Measurements from ENCODE around the gene S100A13.
"Not testable (repeated sequence)": the region's sequence is repeated elsewhere in the genome, so short reads cannot be mapped to it uniquely, and the experiment has no call there.

Gene S100A13

GRCh38 chr1:153649137-153649862 is 22.0 kb upstream of the S100A13 start:
- H3K36me3 ChIP-seq (ENCODE audit: control insufficient read depth, insufficient read depth, low read length): peaks cover 27% of the 10 kb centered on the region
- DNase-seq: no peak
- no peaks in the 10 kb centered on the region for H3K9me3 ChIP-seq (ENCODE audit: control insufficient read depth, low read length)
- peaks cover 4% of the 10 kb centered on the region for H3K4me1 ChIP-seq (ENCODE audit: control insufficient read depth, insufficient read depth, low read length, poor library complexity, severe bottlenecking)
- no peak overlapping the region for H3K4me3 ChIP-seq (ENCODE audit: insufficient read depth, low read depth, low read length, poor library complexity, severe bottlenecking)
- no peak overlapping the region for H3K27ac ChIP-seq (ENCODE audit: insufficient read depth, low read length, poor library complexity, severe bottlenecking)
- H3K27me3 ChIP-seq (replicated peaks; ENCODE audit: control insufficient read depth, insufficient read depth, low read length, poor library complexity, severe bottlenecking): no peaks in the 10 kb centered on the region

GRCh38 chr1:153648000-153648643 is 20.8 kb upstream of the S100A13 start:
- H3K9me3 ChIP-seq (ENCODE audit: control insufficient read depth, low read length): no peaks in the 10 kb centered on the region
- no peak overlapping the region for H3K4me3 ChIP-seq (ENCODE audit: insufficient read depth, low read depth, low read length, poor library complexity, severe bottlenecking)
- DNase-seq: no peak
- no peak overlapping the region for H3K27ac ChIP-seq (ENCODE audit: insufficient read depth, low read length, poor library complexity, severe bottlenecking)
- H3K27me3 ChIP-seq (replicated peaks; ENCODE audit: control insufficient read depth, insufficient read depth, low read length, poor library complexity, severe bottlenecking): no peaks in the 10 kb centered on the region
- H3K4me1 ChIP-seq (ENCODE audit: control insufficient read depth, insufficient read depth, low read length, poor library complexity, severe bottlenecking): peaks cover 4% of the 10 kb centered on the region
- H3K36me3 ChIP-seq (ENCODE audit: control insufficient read depth, insufficient read depth, low read length): peaks cover 38% of the 10 kb centered on the region

DNA sequence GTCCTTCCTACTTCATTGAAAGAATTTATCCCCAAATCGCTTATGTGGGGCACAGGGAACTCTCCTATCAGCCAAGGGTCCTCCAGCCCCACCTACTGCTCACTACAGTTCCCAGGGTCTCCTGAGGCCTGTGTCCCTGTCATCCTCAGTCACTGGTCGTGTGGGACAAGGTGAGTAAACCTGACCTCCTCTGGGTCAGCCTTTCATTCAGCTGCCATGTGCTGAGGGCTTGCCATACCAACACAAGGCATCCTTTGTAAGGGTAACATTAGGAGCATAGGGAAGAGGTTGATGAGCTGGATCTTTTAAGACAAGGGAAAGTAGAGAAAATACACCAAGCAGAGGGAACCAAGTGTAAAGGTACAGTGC is 20.0 kb upstream of the S100A13 start:
- Histone ChIP-seq H3K27me3 (replicated peaks; ENCODE audit: control insufficient read depth, insufficient read depth, low read length, poor library complexity, severe bottlenecking) (no peaks in the 10 kb centered on the region), H3K4me1 (ENCODE audit: control insufficient read depth, insufficient read depth, low read length, poor library complexity, severe bottlenecking) (peaks cover 4% of the 10 kb centered on the region), H3K27ac (ENCODE audit: insufficient read depth, low read length, poor library complexity, severe bottlenecking) (no peak overlapping the region), H3K36me3 (ENCODE audit: control insufficient read depth, insufficient read depth, low read length) (peaks cover 46% of the 10 kb centered on the region), H3K4me3 (ENCODE audit: insufficient read depth, low read depth, low read length, poor library complexity, severe bottlenecking) (no peak overlapping the region), H3K9me3 (ENCODE audit: control insufficient read depth, low read length) (no peaks in the 10 kb centered on the region)
- DNase-seq: no peak

DNA sequence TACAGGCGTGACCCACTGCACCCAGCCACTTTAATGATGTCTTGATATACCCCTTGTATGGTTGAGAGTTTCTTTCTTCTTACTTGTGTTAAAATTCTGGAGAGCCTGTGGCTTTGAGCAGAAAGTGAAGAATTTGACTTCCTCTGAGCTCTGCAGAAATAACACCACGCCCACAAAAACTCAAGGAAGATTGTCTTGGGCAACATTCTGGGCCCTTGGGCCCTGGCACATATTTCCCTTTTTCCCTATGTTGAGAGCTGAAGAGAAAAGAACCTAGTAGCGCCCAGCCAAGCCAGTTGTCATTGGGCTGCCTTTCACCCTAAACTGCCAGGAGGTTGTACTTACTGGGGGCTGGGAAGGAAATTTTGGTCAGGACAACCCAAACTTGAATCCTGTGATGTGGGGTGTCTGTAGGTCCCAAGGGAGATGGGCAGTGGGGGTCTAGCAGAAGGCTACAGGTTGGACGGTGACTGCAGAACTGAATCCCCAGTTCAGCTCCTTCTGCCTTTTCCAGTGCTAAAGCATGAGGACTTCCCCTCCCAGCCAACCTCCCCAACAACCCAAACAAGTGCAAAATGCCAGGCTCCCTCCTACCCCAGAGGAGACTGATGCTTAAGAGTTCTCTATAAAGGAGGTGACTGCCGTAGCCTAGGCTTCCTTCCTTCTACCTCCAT is 19.5 kb upstream of the S100A13 start:
- no peaks in the 10 kb centered on the region for H3K27me3 ChIP-seq (replicated peaks; ENCODE audit: control insufficient read depth, insufficient read depth, low read length, poor library complexity, severe bottlenecking)
- peaks cover 4% of the 10 kb centered on the region for H3K4me1 ChIP-seq (ENCODE audit: control insufficient read depth, insufficient read depth, low read length, poor library complexity, severe bottlenecking)
- no peak overlapping the region for H3K4me3 ChIP-seq (ENCODE audit: insufficient read depth, low read depth, low read length, poor library complexity, severe bottlenecking)
- no peak for DNase-seq
- H3K36me3 ChIP-seq (ENCODE audit: control insufficient read depth, insufficient read depth, low read length): peaks cover 52% of the 10 kb centered on the region
- no peaks in the 10 kb centered on the region for H3K9me3 ChIP-seq (ENCODE audit: control insufficient read depth, low read length)
- no peak overlapping the region for H3K27ac ChIP-seq (ENCODE audit: insufficient read depth, low read length, poor library complexity, severe bottlenecking)

DNA sequence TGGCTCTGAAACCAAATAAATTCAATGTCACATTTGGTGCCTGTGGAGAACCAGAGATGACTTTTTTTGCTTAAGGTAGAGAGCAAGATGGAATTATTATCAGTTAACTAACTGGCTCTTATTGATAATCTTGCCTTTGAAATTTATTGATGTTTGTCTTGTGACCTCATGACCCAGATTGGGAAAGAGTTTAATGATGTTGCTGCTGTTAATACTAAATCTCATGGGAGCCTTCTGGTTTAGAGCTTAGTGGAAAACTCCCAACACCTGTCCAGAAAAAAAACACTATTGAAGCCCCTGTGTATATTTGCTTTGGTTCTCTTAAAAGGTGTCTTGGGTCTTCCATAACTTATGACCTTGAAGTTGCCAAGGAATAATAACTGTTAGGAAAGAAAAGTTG is 16.5 kb upstream of the S100A13 start:
- H3K27ac ChIP-seq (ENCODE audit: insufficient read depth, low read length, poor library complexity, severe bottlenecking): no peak overlapping the region
- H3K36me3 ChIP-seq (ENCODE audit: control insufficient read depth, insufficient read depth, low read length): peaks cover 81% of the 10 kb centered on the region
- DNase-seq: no peak
- H3K4me3 ChIP-seq (ENCODE audit: insufficient read depth, low read depth, low read length, poor library complexity, severe bottlenecking): no peak overlapping the region
- no peaks in the 10 kb centered on the region for H3K4me1 ChIP-seq (ENCODE audit: control insufficient read depth, insufficient read depth, low read length, poor library complexity, severe bottlenecking)
- no peaks in the 10 kb centered on the region for H3K9me3 ChIP-seq (ENCODE audit: control insufficient read depth, low read length)
- no peaks in the 10 kb centered on the region for H3K27me3 ChIP-seq (replicated peaks; ENCODE audit: control insufficient read depth, insufficient read depth, low read length, poor library complexity, severe bottlenecking)

DNA sequence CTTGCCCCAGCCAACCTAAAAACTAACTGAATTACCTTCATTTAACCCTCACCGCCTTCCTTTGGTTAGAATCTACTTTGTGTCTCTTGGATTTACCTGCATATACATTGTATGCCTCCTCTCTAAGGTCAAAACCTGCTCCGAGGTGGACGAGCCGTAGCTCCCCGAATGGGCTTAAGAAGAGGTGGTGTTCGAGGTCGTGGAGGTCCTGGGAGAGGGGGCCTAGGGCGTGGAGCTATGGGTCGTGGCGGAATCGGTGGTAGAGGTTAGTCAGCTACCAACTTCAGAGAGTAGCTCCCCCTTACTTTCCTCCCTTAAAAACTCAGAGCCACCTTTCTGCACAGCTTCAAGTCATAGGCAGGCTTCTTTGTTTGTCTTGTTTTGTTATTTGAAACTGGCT is 15.8 kb upstream of the S100A13 start:
- no peak for DNase-seq
- Histone ChIP-seq H3K27me3 (replicated peaks; ENCODE audit: control insufficient read depth, insufficient read depth, low read length, poor library complexity, severe bottlenecking) (no peaks in the 10 kb centered on the region), H3K4me3 (ENCODE audit: insufficient read depth, low read depth, low read length, poor library complexity, severe bottlenecking) (no peak overlapping the region), H3K36me3 (ENCODE audit: control insufficient read depth, insufficient read depth, low read length) (peaks cover 89% of the 10 kb centered on the region), H3K4me1 (ENCODE audit: control insufficient read depth, insufficient read depth, low read length, poor library complexity, severe bottlenecking) (no peaks in the 10 kb centered on the region), H3K9me3 (ENCODE audit: control insufficient read depth, low read length) (no peaks in the 10 kb centered on the region), H3K27ac (ENCODE audit: insufficient read depth, low read length, poor library complexity, severe bottlenecking) (no peak overlapping the region)

- H3K4me1 ChIP-seq (ENCODE audit: control insufficient read depth, insufficient read depth, low read length, poor library complexity, severe bottlenecking): no peaks in the 10 kb centered on the region
- H3K4me3 ChIP-seq (ENCODE audit: insufficient read depth, low read depth, low read length, poor library complexity, severe bottlenecking): no peak overlapping the region
- no peak for DNase-seq
- peaks cover 94% of the 10 kb centered on the region for H3K36me3 ChIP-seq (ENCODE audit: control insufficient read depth, insufficient read depth, low read length)
- H3K9me3 ChIP-seq (ENCODE audit: control insufficient read depth, low read length): no peaks in the 10 kb centered on the region
- H3K27ac ChIP-seq (ENCODE audit: insufficient read depth, low read length, poor library complexity, severe bottlenecking): no peak overlapping the region
- no peaks in the 10 kb centered on the region for H3K27me3 ChIP-seq (replicated peaks; ENCODE audit: control insufficient read depth, insufficient read depth, low read length, poor library complexity, severe bottlenecking)
These were observed 14.9 kb upstream of the S100A13 start for GRCh38 chr1:153642161-153642560.

GRCh38 chr1:153640861-153641260 is 13.6 kb upstream of the S100A13 start:
- DNase-seq: no peak
- peaks cover 96% of the 10 kb centered on the region for H3K36me3 ChIP-seq (ENCODE audit: control insufficient read depth, insufficient read depth, low read length)

DNA sequence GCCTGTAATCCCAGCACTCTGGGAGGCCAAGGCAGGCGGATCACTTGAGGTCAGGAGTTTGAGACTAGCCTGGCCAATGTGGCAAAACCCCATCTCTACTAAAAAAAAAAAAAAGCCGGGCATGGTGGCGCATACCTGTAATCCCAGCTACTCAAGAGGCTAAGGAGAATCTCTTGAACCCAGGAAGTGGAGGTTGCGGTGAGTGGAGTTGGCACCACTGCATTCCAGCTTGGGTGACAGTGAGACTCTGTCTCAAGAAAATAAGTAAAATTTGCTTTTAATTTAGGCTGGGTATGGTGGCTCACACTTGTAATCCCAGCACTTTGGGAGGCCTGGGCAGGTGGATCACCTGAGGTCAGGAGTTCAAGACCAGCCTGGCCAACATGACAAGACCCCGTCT is 12.9 kb upstream of the S100A13 start:
- DNase-seq; H3K27me3 ChIP-seq (replicated peaks; ENCODE audit: control insufficient read depth, insufficient read depth, low read length, poor library complexity, severe bottlenecking); H3K4me1 ChIP-seq (ENCODE audit: control insufficient read depth, insufficient read depth, low read length, poor library complexity, severe bottlenecking); H3K27ac ChIP-seq (ENCODE audit: insufficient read depth, low read length, poor library complexity, severe bottlenecking); H3K4me3 ChIP-seq (ENCODE audit: insufficient read depth, low read depth, low read length, poor library complexity, severe bottlenecking); H3K9me3 ChIP-seq (ENCODE audit: control insufficient read depth, low read length): not testable (repeated sequence)
- peaks cover 90% of the 10 kb centered on the region for H3K36me3 ChIP-seq (ENCODE audit: control insufficient read depth, insufficient read depth, low read length)

More at GRCh38 chr1:153640861-153641260, 13.6 kb upstream of the S100A13 start:
- no peak overlapping the region for H3K27ac ChIP-seq (ENCODE audit: insufficient read depth, low read length, poor library complexity, severe bottlenecking)
- H3K9me3 ChIP-seq (ENCODE audit: control insufficient read depth, low read length): no peaks in the 10 kb centered on the region
- H3K4me3 ChIP-seq (ENCODE audit: insufficient read depth, low read depth, low read length, poor library complexity, severe bottlenecking): no peak overlapping the region
- no peaks in the 10 kb centered on the region for H3K4me1 ChIP-seq (ENCODE audit: control insufficient read depth, insufficient read depth, low read length, poor library complexity, severe bottlenecking)
- H3K27me3 ChIP-seq (replicated peaks; ENCODE audit: control insufficient read depth, insufficient read depth, low read length, poor library complexity, severe bottlenecking): no peaks in the 10 kb centered on the region

DNA sequence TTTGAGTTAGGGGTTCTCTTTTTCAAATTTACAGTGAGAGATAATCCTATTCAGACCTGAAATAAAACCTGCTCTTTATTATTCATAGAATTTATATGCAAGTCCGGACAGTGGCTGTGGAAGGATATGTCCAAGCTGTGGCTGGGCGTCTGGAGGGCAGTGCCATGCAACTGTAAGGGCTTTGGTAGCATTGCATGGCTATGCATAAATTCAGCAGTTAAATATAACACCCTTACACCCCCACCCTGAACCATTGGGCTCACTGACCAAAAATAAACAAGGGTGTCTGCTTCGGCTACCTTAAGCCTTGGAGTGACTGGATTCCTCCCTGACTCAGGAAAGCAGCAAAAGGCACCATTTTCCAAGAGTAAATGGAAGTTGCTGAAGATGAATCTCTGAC is 12.0 kb upstream of the S100A13 start:
- peaks cover 7% of the 10 kb centered on the region for H3K4me1 ChIP-seq (ENCODE audit: control insufficient read depth, insufficient read depth, low read length, poor library complexity, severe bottlenecking)
- no peak for DNase-seq
- H3K27ac ChIP-seq (ENCODE audit: insufficient read depth, low read length, poor library complexity, severe bottlenecking): no peak overlapping the region
- no peak overlapping the region for H3K4me3 ChIP-seq (ENCODE audit: insufficient read depth, low read depth, low read length, poor library complexity, severe bottlenecking)
- no peaks in the 10 kb centered on the region for H3K9me3 ChIP-seq (ENCODE audit: control insufficient read depth, low read length)
- H3K27me3 ChIP-seq (replicated peaks; ENCODE audit: control insufficient read depth, insufficient read depth, low read length, poor library complexity, severe bottlenecking): no peaks in the 10 kb centered on the region
- peaks cover 81% of the 10 kb centered on the region for H3K36me3 ChIP-seq (ENCODE audit: control insufficient read depth, insufficient read depth, low read length)
